ENCODE measurements around the gene ITM2C. TPM values are rescaled to one million over a fixed set of nuclear protein-coding genes. Genes with fewer than 3 reads are reported as not detected.

Gene ITM2C
- total and polyA plus RNA-seq, 2 donors (not counting 1 experiment from before 2014, with no cell fraction given), result 36.9 to 62.8 TPM

DNA sequence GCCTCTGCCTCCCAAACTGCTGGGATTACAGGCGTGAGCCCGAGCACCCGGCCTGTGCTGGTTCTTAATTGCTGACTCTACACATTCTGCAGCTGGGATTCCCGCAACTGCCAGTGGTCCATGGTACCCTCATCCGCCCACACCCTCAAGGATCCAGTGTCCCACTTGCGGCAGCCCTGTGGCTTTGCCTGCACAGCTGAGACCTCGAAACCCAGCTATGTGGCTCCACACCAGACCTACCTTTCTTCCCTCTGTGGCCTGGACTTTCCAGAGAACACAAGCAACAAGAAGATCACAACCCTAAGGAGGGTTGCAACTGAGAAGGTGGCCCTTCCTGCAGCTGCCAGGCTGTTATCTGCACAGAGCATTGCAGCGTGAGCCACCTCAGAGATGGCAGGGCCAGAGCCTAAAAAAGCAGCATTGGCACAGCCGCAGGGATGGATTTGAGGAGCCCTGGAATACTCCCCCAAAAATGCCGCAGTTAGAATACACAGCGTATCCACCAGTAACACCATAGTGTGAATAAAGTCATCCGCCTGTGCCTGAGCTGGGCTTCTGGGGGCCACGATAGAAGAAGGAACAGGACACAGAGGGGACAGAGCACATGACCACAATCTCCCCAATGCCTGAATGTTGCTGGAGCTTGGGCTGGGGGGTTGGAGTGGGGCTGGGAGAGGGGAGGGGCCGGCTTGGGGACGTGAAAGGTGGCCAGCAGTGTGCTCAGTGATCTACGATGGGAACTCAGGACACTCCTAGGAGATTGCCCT is 58.4 kb downstream of the ITM2C start:
- ChIA-PET POLR2A (no interaction called here), CTCF (interaction anchor here (1.3 to 1.8 kb wide), 2 partner anchors 75 to 99 kb away, joined by 4 to 6 read pairs; no protein-coding TSS in a partner anchor)
- Mint-ChIP-seq H3K9me3 (ENCODE audit: insufficient read depth) (no peaks in the 10 kb centered on the region), H3K27ac (peak overlapping the region; percentile 10), H3K4me3 (peak overlapping the region; percentile 85), H3K27me3 (no peaks in the 10 kb centered on the region), H3K4me1 (peaks cover 22% of the 10 kb centered on the region)
- Histone ChIP-seq H3K27ac (ENCODE audit: low read length in 2 of 2) (no peak overlapping the region), H3K4me3 (ENCODE audit: control extremely low read depth in 1 of 5, extremely low read depth in 1 of 5, insufficient read depth in 1 of 5, low read depth in 2 of 5, low read length in 4 of 5) (no peak overlapping the region), H4K20me1 (ENCODE audit: control insufficient read depth, insufficient read depth, low read length, poor library complexity, severe bottlenecking) (no peaks in the 10 kb centered on the region), H3K4me1 (ENCODE audit: control insufficient read depth in 2 of 2, insufficient read depth in 2 of 2, low read length in 2 of 2) (peaks cover 3 to 24% of the 10 kb centered on the region in 2 donors), H3K9ac (ENCODE audit: low read length) (no peak overlapping the region), H3K79me2 (ENCODE audit: control insufficient read depth, insufficient read depth, low read length) (no peaks in the 10 kb centered on the region), H2AFZ (ENCODE audit: insufficient read depth, low read depth, low read length, poor library complexity, severe bottlenecking) (no peak overlapping the region), H3K27me3 (replicated peaks in 1 of 4; ENCODE audit: control extremely low read depth in 1 of 4, control insufficient read depth in 3 of 4, insufficient read depth in 4 of 4, low read length in 3 of 4) (peaks cover 0 to 4% (median 0%) of the 10 kb centered on the region in 4 experiments), H3K9me3 (ENCODE audit: control extremely low read depth in 1 of 3, control insufficient read depth in 2 of 3, insufficient read depth in 1 of 3, low read length in 2 of 3) (no peaks in the 10 kb centered on the region), H3K4me2 (replicated peaks; ENCODE audit: low read depth, low read length, poor library complexity, severe bottlenecking) (no peak overlapping the region), H3K36me3 (replicated peaks in 1 of 2; ENCODE audit: control extremely low read depth in 1 of 2, control insufficient read depth in 1 of 2, extremely low read depth in 1 of 2, insufficient read depth in 2 of 2, low read length in 1 of 2) (no peaks in the 10 kb centered on the region)
- DNase-seq, result no peak
- intact Hi-C loops (cut with micrococcal nuclease), result no loop called here
- ATAC-seq (ENCODE audit: low read depth), result no peak
- TF ChIP-seq, protein P1, sequence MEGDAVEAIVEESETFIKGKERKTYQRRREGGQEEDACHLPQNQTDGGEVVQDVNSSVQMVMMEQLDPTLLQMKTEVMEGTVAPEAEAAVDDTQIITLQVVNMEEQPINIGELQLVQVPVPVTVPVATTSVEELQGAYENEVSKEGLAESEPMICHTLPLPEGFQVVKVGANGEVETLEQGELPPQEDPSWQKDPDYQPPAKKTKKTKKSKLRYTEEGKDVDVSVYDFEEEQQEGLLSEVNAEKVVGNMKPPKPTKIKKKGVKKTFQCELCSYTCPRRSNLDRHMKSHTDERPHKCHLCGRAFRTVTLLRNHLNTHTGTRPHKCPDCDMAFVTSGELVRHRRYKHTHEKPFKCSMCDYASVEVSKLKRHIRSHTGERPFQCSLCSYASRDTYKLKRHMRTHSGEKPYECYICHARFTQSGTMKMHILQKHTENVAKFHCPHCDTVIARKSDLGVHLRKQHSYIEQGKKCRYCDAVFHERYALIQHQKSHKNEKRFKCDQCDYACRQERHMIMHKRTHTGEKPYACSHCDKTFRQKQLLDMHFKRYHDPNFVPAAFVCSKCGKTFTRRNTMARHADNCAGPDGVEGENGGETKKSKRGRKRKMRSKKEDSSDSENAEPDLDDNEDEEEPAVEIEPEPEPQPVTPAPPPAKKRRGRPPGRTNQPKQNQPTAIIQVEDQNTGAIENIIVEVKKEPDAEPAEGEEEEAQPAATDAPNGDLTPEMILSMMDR (IDR thresholded peaks at IDR 0.05), result no peak
- TF ChIP-seq EZH2 (IDR thresholded peaks at IDR 0.05; ENCODE audit: borderline replicate concordance, insufficient read depth, low read depth, low read length, poor library complexity, severe bottlenecking), result no peak
- WGBS (ENCODE audit: insufficient coverage), result 95% methylated on average over 15 of the region's 16 CpGs

DNA sequence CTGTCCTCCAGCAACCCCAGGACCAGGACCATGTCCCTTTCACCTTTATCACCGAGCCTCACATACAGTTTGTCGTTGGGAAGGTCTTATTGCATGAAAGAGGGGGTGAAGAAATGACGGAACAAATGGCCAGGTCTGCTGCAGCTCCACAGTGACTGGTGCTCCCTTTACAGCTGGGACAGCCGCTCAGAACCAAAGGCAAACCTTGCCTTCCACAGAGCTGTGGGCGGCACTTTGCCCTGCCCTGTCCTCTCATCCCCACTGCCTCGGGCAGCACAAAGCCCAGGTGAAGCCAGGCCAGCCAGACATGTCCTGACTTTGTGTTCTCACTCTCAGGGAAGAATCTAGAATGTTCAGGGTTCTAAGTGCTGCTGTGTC is 59.3 kb downstream of the ITM2C start:
- TF ChIP-seq, protein P1 (IDR thresholded peaks at IDR 0.05), result no peak
- TF ChIP-seq EZH2 (IDR thresholded peaks at IDR 0.05; ENCODE audit: borderline replicate concordance, insufficient read depth, low read depth, low read length, poor library complexity, severe bottlenecking), result no peak
- Mint-ChIP-seq H3K4me1 (peaks cover 22% of the 10 kb centered on the region), H3K27ac (peak overlapping the region; percentile 85), H3K4me3 (peak overlapping the region; percentile 85), H3K9me3 (ENCODE audit: insufficient read depth) (no peaks in the 10 kb centered on the region), H3K27me3 (no peaks in the 10 kb centered on the region)
- H3K4me3 ChIP-seq (ENCODE audit: control extremely low read depth in 1 of 5, extremely low read depth in 1 of 5, insufficient read depth in 1 of 5, low read depth in 2 of 5, low read length in 4 of 5), result peak overlapping the region in 4 of 5 experiments; percentile 39 to 60 (median 50)
- ChIA-PET CTCF (interaction anchor here (0.6 to 3.6 kb wide), 9 partner anchors 10 to 100 kb away, joined by 3 to 18 read pairs (median 5); no protein-coding TSS in a partner anchor), POLR2A (no interaction called here)
- WGBS (ENCODE audit: insufficient coverage), result 100% methylated on average over 4 of the region's 6 CpGs
- H3K36me3 ChIP-seq (replicated peaks in 1 of 2; ENCODE audit: control extremely low read depth in 1 of 2, control insufficient read depth in 1 of 2, extremely low read depth in 1 of 2, insufficient read depth in 2 of 2, low read length in 1 of 2), result no peaks in the 10 kb centered on the region
- H3K9me3 ChIP-seq (ENCODE audit: control extremely low read depth in 1 of 3, control insufficient read depth in 2 of 3, insufficient read depth in 1 of 3, low read length in 2 of 3), result no peaks in the 10 kb centered on the region
- peak overlapping the region; percentile 71 for H3K4me2 ChIP-seq (replicated peaks; ENCODE audit: low read depth, low read length, poor library complexity, severe bottlenecking)
- DNase-seq (no peak), ATAC-seq (ENCODE audit: low read depth) (no peak)
- no peaks in the 10 kb centered on the region for H3K79me2 ChIP-seq (ENCODE audit: control insufficient read depth, insufficient read depth, low read length)
- peak overlapping the region; percentile 55 for H3K9ac ChIP-seq (ENCODE audit: low read length)
- H2AFZ ChIP-seq (ENCODE audit: insufficient read depth, low read depth, low read length, poor library complexity, severe bottlenecking), result peak overlapping the region; percentile 88
- peaks cover 0 to 4% (median 0%) of the 10 kb centered on the region in 4 experiments for H3K27me3 ChIP-seq (replicated peaks in 1 of 4; ENCODE audit: control extremely low read depth in 1 of 4, control insufficient read depth in 3 of 4, insufficient read depth in 4 of 4, low read length in 3 of 4)
- intact Hi-C loops (cut with micrococcal nuclease), result no loop called here
- no peaks in the 10 kb centered on the region for H4K20me1 ChIP-seq (ENCODE audit: control insufficient read depth, insufficient read depth, low read length, poor library complexity, severe bottlenecking)
- H3K27ac ChIP-seq (ENCODE audit: low read length in 2 of 2), result no peak overlapping the region
- peaks cover 3 to 24% of the 10 kb centered on the region in 2 donors for H3K4me1 ChIP-seq (ENCODE audit: control insufficient read depth in 2 of 2, insufficient read depth in 2 of 2, low read length in 2 of 2)
